ENCODE measurements around the gene SYT8. TPM values are rescaled to one million over a fixed set of nuclear protein-coding genes. Genes with fewer than 3 reads are reported as not detected.

The SYT8 gene
- polyA plus RNA-seq, 1 of the 3 experiments (the other 2 are of a cell fraction) = not detected

GRCh38 chr11:1817000-1817399, 17.8 kb upstream of the SYT8 start:
- DNase-seq = no peak
- Histone ChIP-seq H3K27ac (ENCODE audit: low read depth in 2 of 2, low read length in 1 of 2) (no peak overlapping the region), H3K27me3 (ENCODE audit: insufficient read depth) (no peaks in the 10 kb centered on the region; the same call in 1 of the 2 replicates), H4K20me1 (ENCODE audit: insufficient read depth) (no peaks in the 10 kb centered on the region), H3K4me2 (no peak overlapping the region), H3K79me2 (ENCODE audit: insufficient read depth) (no peaks in the 10 kb centered on the region), H3K36me3 (replicated peaks in 1 of 2; ENCODE audit: control insufficient read depth in 1 of 2, insufficient read depth in 2 of 2, low read length in 1 of 2) (no peaks in the 10 kb centered on the region), H3K4me3 (ENCODE audit: low read depth in 2 of 2, low read length in 1 of 2) (no peak overlapping the region), H3K9ac (no peak overlapping the region), H3F3A (replicated peaks; ENCODE audit: insufficient read depth) (no peaks in the 10 kb centered on the region), H2AFZ (ENCODE audit: low read depth) (no peak overlapping the region), H3K4me1 (ENCODE audit: control insufficient read depth in 1 of 2, insufficient read depth in 2 of 2, low read depth in 1 of 2, low read length in 1 of 2) (no peaks in the 10 kb centered on the region), H3K9me2 (no peaks in the 10 kb centered on the region), H3K9me3 (no peaks in the 10 kb centered on the region)
- 55% methylated on average over 5 of the region's 5 CpGs for WGBS (ENCODE audit: low lambda C conversion rate)
- POLR2A ChIA-PET = no interaction called here
- CTCF ChIA-PET = interaction anchor here (0.7 to 5.7 kb wide), 4 partner anchors 9 to 165 kb away, joined by 3 to 26 read pairs (median 3); no protein-coding TSS in a partner anchor
- no peak for TF ChIP-seq YY1 (IDR thresholded peaks at IDR 0.05; ENCODE audit: low read depth)
- TF ChIP-seq TAF1 (IDR thresholded peaks at IDR 0.05; ENCODE audit: borderline replicate concordance, low read depth, low read length) = no peak
- no peak for TF ChIP-seq POLR2AphosphoS5 (IDR thresholded peaks at IDR 0.05; ENCODE audit: low read depth, low read length)
- no peak for TF ChIP-seq EZH2phosphoT487 (IDR thresholded peaks at IDR 0.05; ENCODE audit: borderline replicate concordance, low read depth)
- no peak for TF ChIP-seq EP300 (IDR thresholded peaks at IDR 0.05; ENCODE audit: borderline replicate concordance in 1 of 2, low read depth in 1 of 2, low read length in 1 of 2)
- no peak for TF ChIP-seq PBX3 (IDR thresholded peaks at IDR 0.05)
- TF ChIP-seq FOXJ3 (CRISPR knock-in tag; IDR thresholded peaks at IDR 0.05) = no peak
- no peak for TF ChIP-seq MEF2A (IDR thresholded peaks at IDR 0.05; ENCODE audit: borderline replicate concordance, low read depth)
- no peak for TF ChIP-seq USF1 (IDR thresholded peaks at IDR 0.05; ENCODE audit: borderline replicate concordance, low read depth)
- no peak for TF ChIP-seq FOXM1 (IDR thresholded peaks at IDR 0.05; ENCODE audit: low read depth)
- no peak for TF ChIP-seq MXI1 (IDR thresholded peaks at IDR 0.05; ENCODE audit: low read depth, low read length)
- TF ChIP-seq NRF1 (IDR thresholded peaks at IDR 0.05; ENCODE audit: low read depth, low read length) = no peak

GRCh38 chr11:1817511-1817910, 17.3 kb upstream of the SYT8 start:
- no peaks in the 10 kb centered on the region for H3K4me1 ChIP-seq (ENCODE audit: control insufficient read depth in 1 of 2, insufficient read depth in 2 of 2, low read depth in 1 of 2, low read length in 1 of 2)
- no peaks in the 10 kb centered on the region; the same call in 1 of the 2 replicates for H3K27me3 ChIP-seq (ENCODE audit: insufficient read depth)
- H3K9ac ChIP-seq = no peak overlapping the region
- no peaks in the 10 kb centered on the region for H3F3A ChIP-seq (replicated peaks; ENCODE audit: insufficient read depth)
- H4K20me1 ChIP-seq (ENCODE audit: insufficient read depth) = no peaks in the 10 kb centered on the region
- ChIA-PET CTCF (interaction anchor here (0.7 to 5.7 kb wide), 6 partner anchors 9 to 165 kb away, joined by 3 to 26 read pairs (median 4); no protein-coding TSS in a partner anchor), POLR2A (no interaction called here)
- no peak overlapping the region for H3K4me2 ChIP-seq
- no peaks in the 10 kb centered on the region for H3K79me2 ChIP-seq (ENCODE audit: insufficient read depth)
- H3K36me3 ChIP-seq (replicated peaks in 1 of 2; ENCODE audit: control insufficient read depth in 1 of 2, insufficient read depth in 2 of 2, low read length in 1 of 2) = no peaks in the 10 kb centered on the region
- H3K9me3 ChIP-seq = no peaks in the 10 kb centered on the region
- no peaks in the 10 kb centered on the region for H3K9me2 ChIP-seq
- DNase-seq = no peak
- H3K27ac ChIP-seq (ENCODE audit: low read depth in 2 of 2, low read length in 1 of 2) = no peak overlapping the region
- TF ChIP-seq SIN3A (IDR thresholded peaks at IDR 0.05; ENCODE audit: borderline replicate concordance, low read depth, low read length) = no peak
- TF ChIP-seq USF1 (IDR thresholded peaks at IDR 0.05; ENCODE audit: borderline replicate concordance, low read depth) = no peak
- TF ChIP-seq TEAD4 (IDR thresholded peaks at IDR 0.05; ENCODE audit: borderline replicate concordance, insufficient read depth) = no peak
- TF ChIP-seq RCOR1 (IDR thresholded peaks at IDR 0.05; ENCODE audit: low read length) = no peak
- no peak for TF ChIP-seq RAD21 (IDR thresholded peaks at IDR 0.05; ENCODE audit: low read length)
- no peak overlapping the region for H3K4me3 ChIP-seq (ENCODE audit: low read depth in 2 of 2, low read length in 1 of 2)
- 5% methylated on average over 1 of the region's 1 CpG for WGBS (ENCODE audit: low lambda C conversion rate)
- H2AFZ ChIP-seq (ENCODE audit: low read depth) = no peak overlapping the region
